OCI-LY3 (cell line): Measurements from ENCODE around the gene PTPRD.

Experiments used
- EZH2phosphoT487 ChIP-seq: fragments of 200-600 bp; shearing (Covaris generic); IDR thresholded peaks from 2 replicates; pipeline ENCODE4 v1.6.1; 2018; ENCODE audit warnings: antibody characterized with exemption, mixed run types, low read depth
- TF ChIP-seq, protein P1 (sequence below): fragments of 200-600, 300-600 bp; sonication (generic); IDR thresholded peaks from 2 replicates; pipeline ENCODE4 v1.5.1; 2014; ENCODE audit warnings: antibody characterized with exemption, low read length, low read depth

DNA sequence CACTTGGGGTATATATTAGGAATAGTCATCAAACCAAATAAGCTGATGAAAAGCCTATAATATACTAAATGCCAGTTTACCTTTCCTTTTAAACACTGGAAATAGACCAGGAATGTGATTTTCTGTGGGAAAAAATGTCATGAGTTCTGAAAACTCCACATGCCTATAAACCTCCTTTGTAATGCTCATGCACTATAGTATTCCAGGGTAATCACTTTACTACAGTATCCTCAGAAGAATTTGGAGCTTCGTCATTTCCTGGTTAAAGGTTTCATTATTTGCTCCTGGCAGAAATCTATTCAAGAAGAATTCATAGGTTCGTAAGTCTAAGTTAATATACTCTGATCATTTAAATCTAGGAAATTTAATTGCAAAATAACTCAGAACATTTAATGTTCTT, 1736.5 kb downstream of the PTPRD start:
- TF ChIP-seq, protein P1, sequence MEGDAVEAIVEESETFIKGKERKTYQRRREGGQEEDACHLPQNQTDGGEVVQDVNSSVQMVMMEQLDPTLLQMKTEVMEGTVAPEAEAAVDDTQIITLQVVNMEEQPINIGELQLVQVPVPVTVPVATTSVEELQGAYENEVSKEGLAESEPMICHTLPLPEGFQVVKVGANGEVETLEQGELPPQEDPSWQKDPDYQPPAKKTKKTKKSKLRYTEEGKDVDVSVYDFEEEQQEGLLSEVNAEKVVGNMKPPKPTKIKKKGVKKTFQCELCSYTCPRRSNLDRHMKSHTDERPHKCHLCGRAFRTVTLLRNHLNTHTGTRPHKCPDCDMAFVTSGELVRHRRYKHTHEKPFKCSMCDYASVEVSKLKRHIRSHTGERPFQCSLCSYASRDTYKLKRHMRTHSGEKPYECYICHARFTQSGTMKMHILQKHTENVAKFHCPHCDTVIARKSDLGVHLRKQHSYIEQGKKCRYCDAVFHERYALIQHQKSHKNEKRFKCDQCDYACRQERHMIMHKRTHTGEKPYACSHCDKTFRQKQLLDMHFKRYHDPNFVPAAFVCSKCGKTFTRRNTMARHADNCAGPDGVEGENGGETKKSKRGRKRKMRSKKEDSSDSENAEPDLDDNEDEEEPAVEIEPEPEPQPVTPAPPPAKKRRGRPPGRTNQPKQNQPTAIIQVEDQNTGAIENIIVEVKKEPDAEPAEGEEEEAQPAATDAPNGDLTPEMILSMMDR = no peak
- TF ChIP-seq EZH2phosphoT487 = no peak
